Chondrocyte (in vitro differentiated cells): ENCODE measurements around the gene CCDC18. TPM values are rescaled to one million over a fixed set of nuclear protein-coding genes. Genes with fewer than 3 reads are reported as not detected.
"Not testable (repeated sequence)": the region's sequence is repeated elsewhere in the genome, so short reads cannot be mapped to it uniquely, and the experiment has no call there.

Source experiments
- DNase-seq: peaks from one replicate; pipeline ENCODE4 v3.0.0; 2021; ENCODE audit warnings: mixed read lengths, low spot score
- H3K27ac Mint-ChIP-seq: one replicate; pipeline ENCODE4 v1.8.0; 2021; ENCODE audit warnings: mild to moderate bottlenecking, moderate library complexity, mixed read lengths; ENCODE audit not compliant: unreplicated experiment
- H3K27me3 Mint-ChIP-seq: 2 replicates; pipeline ENCODE4 v1.8.0; 2021; ENCODE audit warnings: low read depth, mixed read lengths
- H3K36me3 Mint-ChIP-seq: 2 replicates; pipeline ENCODE4 v1.8.0; 2021; ENCODE audit warnings: low read depth, mixed read lengths
- H3K4me1 Mint-ChIP-seq: 2 replicates; pipeline ENCODE4 v1.8.0; 2021; ENCODE audit warnings: low read depth, mild to moderate bottlenecking, mixed read lengths
- H3K4me3 Mint-ChIP-seq: one replicate; pipeline ENCODE4 v1.8.0; 2021; ENCODE audit warnings: mild to moderate bottlenecking, moderate library complexity, mixed read lengths; ENCODE audit not compliant: unreplicated experiment
- H3K9me3 Mint-ChIP-seq: 2 replicates; pipeline ENCODE4 v1.8.0; 2021; ENCODE audit warnings: low read depth, mixed read lengths
- CTCF ChIP-seq: fragments of 200-600 bp; sonication (generic); IDR thresholded peaks from 2 replicates; pipeline ENCODE4 v1.5.0; 2021; ENCODE audit warnings: antibody characterized with exemption, mild to moderate bottlenecking, moderate library complexity
- total RNA-seq: library from RNA; stranded (reverse); gene quantifications from 3 replicates; pipeline ENCODE4 v1.2.1, GENCODE V29; 2021

Gene CCDC18
- total RNA-seq, 1 donor from 2014 or later, result 3.6 TPM

- Mint-ChIP-seq H3K4me3 (no peak overlapping the region), H3K9me3 (no peaks in the 10 kb centered on the region), H3K36me3 (peaks cover 9% of the 10 kb centered on the region), H3K27ac (no peak overlapping the region), H3K27me3 (no peaks in the 10 kb centered on the region), H3K4me1 (peaks cover 6% of the 10 kb centered on the region)
- no peak for DNase-seq
- TF ChIP-seq CTCF, result no peak
Measured at GRCh38 chr1:93215322-93215721, 34.8 kb downstream of the CCDC18 start.

GRCh38 chr1:93219443-93219842 is 38.9 kb downstream of the CCDC18 start:
- no peaks in the 10 kb centered on the region for H3K4me1 Mint-ChIP-seq
- no peak for DNase-seq

GRCh38 chr1:93220716-93221115 is 40.2 kb downstream of the CCDC18 start:
- H3K27me3 Mint-ChIP-seq, H3K4me3 Mint-ChIP-seq, H3K4me1 Mint-ChIP-seq, H3K9me3 Mint-ChIP-seq, H3K27ac Mint-ChIP-seq, DNase-seq: not testable (repeated sequence)
- H3K36me3 Mint-ChIP-seq, result peaks cover 18% of the 10 kb centered on the region

More at GRCh38 chr1:93219443-93219842, 38.9 kb downstream of the CCDC18 start:
- peaks cover 18% of the 10 kb centered on the region for H3K36me3 Mint-ChIP-seq
- TF ChIP-seq CTCF, result no peak
- no peaks in the 10 kb centered on the region for H3K27me3 Mint-ChIP-seq
- H3K27ac Mint-ChIP-seq, result no peak overlapping the region
- no peaks in the 10 kb centered on the region for H3K9me3 Mint-ChIP-seq
- H3K4me3 Mint-ChIP-seq, result no peak overlapping the region

- Mint-ChIP-seq H3K9me3 (no peaks in the 10 kb centered on the region), H3K27ac (no peak overlapping the region), H3K4me3 (no peak overlapping the region), H3K4me1 (no peaks in the 10 kb centered on the region), H3K36me3 (peaks cover 21% of the 10 kb centered on the region), H3K27me3 (no peaks in the 10 kb centered on the region)
- TF ChIP-seq CTCF, result no peak
- DNase-seq, result no peak
Measured at GRCh38 chr1:93221913-93222312, 41.4 kb downstream of the CCDC18 start.

GRCh38 chr1:93223023-93223675 is 42.6 kb downstream of the CCDC18 start:
- Mint-ChIP-seq H3K27me3 (no peaks in the 10 kb centered on the region), H3K27ac (no peak overlapping the region), H3K4me3 (no peak overlapping the region), H3K36me3 (peaks cover 19% of the 10 kb centered on the region), H3K4me1 (no peaks in the 10 kb centered on the region), H3K9me3 (no peaks in the 10 kb centered on the region)
- DNase-seq, result no peak
- TF ChIP-seq CTCF, result no peak

GRCh38 chr1:93235261-93235660 is 54.7 kb downstream of the CCDC18 start:
- peaks cover 8% of the 10 kb centered on the region for H3K36me3 Mint-ChIP-seq
- H3K4me3 Mint-ChIP-seq, result no peak overlapping the region
- peaks cover 6% of the 10 kb centered on the region for H3K9me3 Mint-ChIP-seq

More at GRCh38 chr1:93235261-93235660, 54.7 kb downstream of the CCDC18 start:
- TF ChIP-seq CTCF, result no peak
- no peaks in the 10 kb centered on the region for H3K4me1 Mint-ChIP-seq
- no peak overlapping the region for H3K27ac Mint-ChIP-seq
- no peaks in the 10 kb centered on the region for H3K27me3 Mint-ChIP-seq
- DNase-seq, result no peak
